Chondrocyte (in vitro differentiated cells): ENCODE results near the gene VPS41. TPM values are rescaled to one million over a fixed set of nuclear protein-coding genes. Genes with fewer than 3 reads are reported as not detected.

Source experiments
- DNase-seq: peaks from one replicate; pipeline ENCODE4 v3.0.0; 2021; ENCODE audit warnings: mixed read lengths, low spot score
- H3K27ac Mint-ChIP-seq: one replicate; pipeline ENCODE4 v1.8.0; 2021; ENCODE audit warnings: mild to moderate bottlenecking, moderate library complexity, mixed read lengths; ENCODE audit not compliant: unreplicated experiment
- H3K27me3 Mint-ChIP-seq: 2 replicates; pipeline ENCODE4 v1.8.0; 2021; ENCODE audit warnings: low read depth, mixed read lengths
- H3K36me3 Mint-ChIP-seq: 2 replicates; pipeline ENCODE4 v1.8.0; 2021; ENCODE audit warnings: low read depth, mixed read lengths
- H3K4me1 Mint-ChIP-seq: 2 replicates; pipeline ENCODE4 v1.8.0; 2021; ENCODE audit warnings: low read depth, mild to moderate bottlenecking, mixed read lengths
- H3K4me3 Mint-ChIP-seq: one replicate; pipeline ENCODE4 v1.8.0; 2021; ENCODE audit warnings: mild to moderate bottlenecking, moderate library complexity, mixed read lengths; ENCODE audit not compliant: unreplicated experiment
- H3K9me3 Mint-ChIP-seq: 2 replicates; pipeline ENCODE4 v1.8.0; 2021; ENCODE audit warnings: low read depth, mixed read lengths
- CTCF ChIP-seq: fragments of 200-600 bp; sonication (generic); IDR thresholded peaks from 2 replicates; pipeline ENCODE4 v1.5.0; 2021; ENCODE audit warnings: antibody characterized with exemption, mild to moderate bottlenecking, moderate library complexity
- total RNA-seq: library from RNA; stranded (reverse); gene quantifications from 3 replicates; pipeline ENCODE4 v1.2.1, GENCODE V29; 2021

The VPS41 gene
- total RNA-seq, 1 donor from 2014 or later = 83.9 TPM

GRCh38 chr7:38675494-38676106 is 233.4 kb downstream of the VPS41 start:
- no peak for DNase-seq
- no peak for TF ChIP-seq CTCF
- Mint-ChIP-seq H3K36me3 (no peaks in the 10 kb centered on the region), H3K4me3 (no peak overlapping the region), H3K27ac (no peak overlapping the region), H3K4me1 (no peaks in the 10 kb centered on the region), H3K9me3 (no peaks in the 10 kb centered on the region), H3K27me3 (peaks cover 14% of the 10 kb centered on the region)

- Mint-ChIP-seq H3K4me3 (no peak overlapping the region), H3K9me3 (no peaks in the 10 kb centered on the region), H3K27ac (no peak overlapping the region), H3K4me1 (no peaks in the 10 kb centered on the region), H3K36me3 (no peaks in the 10 kb centered on the region), H3K27me3 (peaks cover 9% of the 10 kb centered on the region)
- no peak for TF ChIP-seq CTCF
- DNase-seq = no peak
These were observed 234.5 kb downstream of the VPS41 start for GRCh38 chr7:38674513-38674912.

GRCh38 chr7:38673795-38674194 is 235.2 kb downstream of the VPS41 start:
- DNase-seq = no peak
- TF ChIP-seq CTCF = no peak
- Mint-ChIP-seq H3K4me3 (no peak overlapping the region), H3K36me3 (no peaks in the 10 kb centered on the region), H3K27ac (no peak overlapping the region), H3K27me3 (peaks cover 12% of the 10 kb centered on the region), H3K4me1 (no peaks in the 10 kb centered on the region), H3K9me3 (no peaks in the 10 kb centered on the region)

Other genes with a start within 250 kb of the VPS41 start
- 0.36 to 1.8 TPM (median 0.40 TPM) in 3 replicates for gene POU6F2, start 68.7 kb upstream of the VPS41 start, total RNA-seq